Endodermal cell (in vitro differentiated cells): ENCODE measurements around the gene ZSWIM3. TPM values are rescaled to one million over a fixed set of nuclear protein-coding genes. Genes with fewer than 3 reads are reported as not detected.

Experiments
- DNase-seq: peaks from one replicate; pipeline ENCODE4 v3.0.0-alpha.2; 2017
- H3K27ac ChIP-seq: 2 replicates; pipeline ENCODE4 v1.5.1; 2013; ENCODE audit warnings: mild to moderate bottlenecking, low read depth, low read length, moderate library complexity
- H3K27me3 ChIP-seq: 2 replicates; pipeline ENCODE4 v1.6.1; 2013; ENCODE audit warnings: mild to moderate bottlenecking, low read length, moderate library complexity; ENCODE audit not compliant: insufficient read depth, control insufficient read depth, poor library complexity, severe bottlenecking
- H3K36me3 ChIP-seq: 2 replicates; pipeline ENCODE4 v1.7.0; 2013; ENCODE audit warnings: mild to moderate bottlenecking, low read length, moderate library complexity; ENCODE audit not compliant: control insufficient read depth, insufficient read depth
- H3K4me1 ChIP-seq: one replicate; pipeline ENCODE4 v1.7.0; 2013; ENCODE audit warnings: low read length; ENCODE audit not compliant: control insufficient read depth, insufficient read depth
- H3K4me3 ChIP-seq: 2 replicates; pipeline ENCODE4 v1.5.1; 2013; ENCODE audit warnings: mild to moderate bottlenecking, low read length, moderate library complexity
- H3K9ac ChIP-seq: 2 replicates; pipeline ENCODE4 v1.6.1; 2013; ENCODE audit warnings: mild to moderate bottlenecking, low read length, moderate library complexity; ENCODE audit not compliant: poor library complexity, severe bottlenecking; ENCODE audit errors: extremely low read depth
- H3K9me3 ChIP-seq: 2 replicates; pipeline ENCODE4 v1.6.1; 2013; ENCODE audit warnings: mild to moderate bottlenecking, low read length, moderate library complexity; ENCODE audit not compliant: control insufficient read depth
- H3K27ac Mint-ChIP-seq: 2 replicates; pipeline ENCODE4 v1.8.0; 2020; ENCODE audit warnings: mixed read lengths
- H3K27me3 Mint-ChIP-seq: 2 replicates; pipeline ENCODE4 v1.8.0; 2021; ENCODE audit warnings: mild to moderate bottlenecking, mixed read lengths; ENCODE audit not compliant: insufficient read depth
- H3K36me3 Mint-ChIP-seq: 2 replicates; pipeline ENCODE4 v1.8.0; 2020; ENCODE audit warnings: low read depth, mixed read lengths
- H3K4me1 Mint-ChIP-seq: 2 replicates; pipeline ENCODE4 v1.8.0; 2020; ENCODE audit warnings: mixed read lengths
- H3K4me3 Mint-ChIP-seq: 2 replicates; pipeline ENCODE4 v1.8.0; 2020; ENCODE audit warnings: mild to moderate bottlenecking, moderate library complexity, mixed read lengths
- H3K9me3 Mint-ChIP-seq: 2 replicates; pipeline ENCODE4 v1.8.0; 2020; ENCODE audit warnings: mild to moderate bottlenecking, mixed read lengths
- WGBS, 2 experiments: methylation state at CpG; one replicate each; pipeline versions ENCODE4 v1.1.5 to v1.1.7; 2013; ENCODE audit warnings: missing lambda C conversion rate in 2 of 2, mixed read lengths in 1 of 2; ENCODE audit not compliant: insufficient coverage in 1 of 2, insufficient read length in 1 of 2; 5-methylcytosine and 5-hydroxymethylcytosine counted together
- total RNA-seq, 2 donors: library from RNA; stranded (reverse); fragmentation: NEBNext Ultra II Directional in 1 of 2; extraction: Animal tissue kit (Norgen Biotek cat#: 25700) in 1 of 2; gene quantifications; 2 replicates in 1 of 2; 3 replicates in 1 of 2; pipeline ENCODE4 v1.2.1, GENCODE V29; 2021
- TF ChIP-seq, protein P1 (sequence below): fragments of 200-600 bp; sonication (generic); conservative IDR thresholded peaks from 2 replicates; pipeline ENCODE4 v1.5.0; 2021; ENCODE audit warnings: antibody characterized with exemption, mild to moderate bottlenecking

ZSWIM3 gene
- total RNA-seq, 2 donors from 2014 or later: 2.1 to 4.6 TPM

- no peak overlapping the region for H3K27ac Mint-ChIP-seq
- Histone ChIP-seq H3K4me3 (no peak overlapping the region), H3K4me1 (peaks cover 3% of the 10 kb centered on the region), H3K27me3 (peaks cover 6% of the 10 kb centered on the region), H3K9ac (no peak overlapping the region), H3K9me3 (no peaks in the 10 kb centered on the region), H3K27ac (no peak overlapping the region), H3K36me3 (no peaks in the 10 kb centered on the region)
- H3K9me3 Mint-ChIP-seq: no peaks in the 10 kb centered on the region
- no peak for DNase-seq
- H3K36me3 Mint-ChIP-seq: no peaks in the 10 kb centered on the region
- H3K4me1 Mint-ChIP-seq: peaks cover 6% of the 10 kb centered on the region
- TF ChIP-seq, protein P1, sequence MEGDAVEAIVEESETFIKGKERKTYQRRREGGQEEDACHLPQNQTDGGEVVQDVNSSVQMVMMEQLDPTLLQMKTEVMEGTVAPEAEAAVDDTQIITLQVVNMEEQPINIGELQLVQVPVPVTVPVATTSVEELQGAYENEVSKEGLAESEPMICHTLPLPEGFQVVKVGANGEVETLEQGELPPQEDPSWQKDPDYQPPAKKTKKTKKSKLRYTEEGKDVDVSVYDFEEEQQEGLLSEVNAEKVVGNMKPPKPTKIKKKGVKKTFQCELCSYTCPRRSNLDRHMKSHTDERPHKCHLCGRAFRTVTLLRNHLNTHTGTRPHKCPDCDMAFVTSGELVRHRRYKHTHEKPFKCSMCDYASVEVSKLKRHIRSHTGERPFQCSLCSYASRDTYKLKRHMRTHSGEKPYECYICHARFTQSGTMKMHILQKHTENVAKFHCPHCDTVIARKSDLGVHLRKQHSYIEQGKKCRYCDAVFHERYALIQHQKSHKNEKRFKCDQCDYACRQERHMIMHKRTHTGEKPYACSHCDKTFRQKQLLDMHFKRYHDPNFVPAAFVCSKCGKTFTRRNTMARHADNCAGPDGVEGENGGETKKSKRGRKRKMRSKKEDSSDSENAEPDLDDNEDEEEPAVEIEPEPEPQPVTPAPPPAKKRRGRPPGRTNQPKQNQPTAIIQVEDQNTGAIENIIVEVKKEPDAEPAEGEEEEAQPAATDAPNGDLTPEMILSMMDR: no peak
- 86 to 88% methylated on average over 8 to 9 of the region's 9 CpGs for WGBS, 2 experiments
- peaks cover 25% of the 10 kb centered on the region for H3K27me3 Mint-ChIP-seq
- H3K4me3 Mint-ChIP-seq: no peak overlapping the region
Measured at GRCh38 chr20:45920462-45921336, 63.3 kb downstream of the ZSWIM3 start.

DNA sequence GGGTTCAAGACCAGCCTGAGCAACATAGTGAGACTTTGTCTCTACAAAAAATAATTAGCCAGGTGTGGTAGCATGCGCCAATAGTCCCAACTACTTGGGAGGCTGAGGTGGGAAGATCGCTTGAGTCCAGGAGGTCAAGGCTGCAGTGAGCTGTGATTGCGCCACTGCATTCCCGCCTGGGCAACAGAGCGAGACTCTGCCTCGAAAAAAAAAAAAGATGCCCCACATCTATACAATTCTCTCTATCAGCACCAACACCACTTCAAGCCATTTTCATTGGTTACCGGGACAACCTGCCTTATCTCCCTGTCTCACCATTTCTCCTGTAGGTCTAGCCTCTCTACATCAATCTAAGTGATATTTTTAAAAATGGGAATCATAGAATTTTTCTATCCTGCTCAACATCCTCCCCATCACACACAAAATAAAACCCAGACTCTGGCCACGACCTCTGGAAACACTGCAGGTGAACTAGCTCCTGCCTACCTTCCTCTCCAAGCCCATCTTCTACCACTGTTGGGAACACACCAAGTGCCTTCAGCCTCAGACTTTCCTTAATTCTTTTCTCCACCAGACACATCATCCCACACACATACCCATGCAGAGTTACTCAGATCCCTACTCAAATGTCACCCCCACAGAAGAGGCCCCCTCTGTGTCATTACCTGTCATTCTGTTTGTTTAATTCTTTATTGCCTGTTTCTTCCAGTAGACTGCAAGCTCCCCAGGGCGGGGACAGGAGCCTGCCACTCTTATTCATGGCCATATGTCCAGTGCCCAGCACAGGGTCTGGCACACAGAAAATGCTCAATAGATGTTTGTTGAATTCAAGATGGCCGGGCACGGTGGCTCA is 64.1 kb downstream of the ZSWIM3 start:
- Histone ChIP-seq H3K4me1 (peaks cover 4% of the 10 kb centered on the region), H3K4me3 (no peak overlapping the region), H3K27me3 (no peaks in the 10 kb centered on the region), H3K9ac (no peak overlapping the region), H3K27ac (no peak overlapping the region), H3K36me3 (no peaks in the 10 kb centered on the region), H3K9me3 (no peaks in the 10 kb centered on the region)
- Mint-ChIP-seq H3K36me3 (no peaks in the 10 kb centered on the region), H3K4me1 (peaks cover 11% of the 10 kb centered on the region), H3K27me3 (peaks cover 20% of the 10 kb centered on the region), H3K4me3 (no peak overlapping the region), H3K27ac (no peak overlapping the region), H3K9me3 (no peaks in the 10 kb centered on the region)
- WGBS, 2 experiments: 87 to 91% methylated on average over 6 to 11 of the region's 11 CpGs
- no peak for DNase-seq
- TF ChIP-seq, protein P1: no peak

- Histone ChIP-seq H3K4me3 (no peak overlapping the region), H3K27me3 (no peaks in the 10 kb centered on the region), H3K9me3 (no peaks in the 10 kb centered on the region), H3K9ac (no peak overlapping the region), H3K36me3 (no peaks in the 10 kb centered on the region), H3K27ac (no peak overlapping the region), H3K4me1 (peaks cover 4% of the 10 kb centered on the region)
- WGBS, 2 experiments: 85 to 93% methylated on average over 12 to 21 of the region's 21 CpGs
- peaks cover 15% of the 10 kb centered on the region for H3K4me1 Mint-ChIP-seq
- H3K4me3 Mint-ChIP-seq: no peak overlapping the region
- TF ChIP-seq, protein P1: no peak
- H3K27me3 Mint-ChIP-seq: peaks cover 11% of the 10 kb centered on the region
- no peaks in the 10 kb centered on the region for H3K9me3 Mint-ChIP-seq
- no peak for DNase-seq
- no peak overlapping the region for H3K27ac Mint-ChIP-seq
- H3K36me3 Mint-ChIP-seq: no peaks in the 10 kb centered on the region
Measured at GRCh38 chr20:45924391-45925261, 67.2 kb downstream of the ZSWIM3 start.
